ENCODE measurements around the gene PYCARD. TPM values are rescaled to one million over a fixed set of nuclear protein-coding genes. Genes with fewer than 3 reads are reported as not detected.

The PYCARD gene
- total RNA-seq, 1 experiment from 2014 or later: 37.5 TPM

DNA sequence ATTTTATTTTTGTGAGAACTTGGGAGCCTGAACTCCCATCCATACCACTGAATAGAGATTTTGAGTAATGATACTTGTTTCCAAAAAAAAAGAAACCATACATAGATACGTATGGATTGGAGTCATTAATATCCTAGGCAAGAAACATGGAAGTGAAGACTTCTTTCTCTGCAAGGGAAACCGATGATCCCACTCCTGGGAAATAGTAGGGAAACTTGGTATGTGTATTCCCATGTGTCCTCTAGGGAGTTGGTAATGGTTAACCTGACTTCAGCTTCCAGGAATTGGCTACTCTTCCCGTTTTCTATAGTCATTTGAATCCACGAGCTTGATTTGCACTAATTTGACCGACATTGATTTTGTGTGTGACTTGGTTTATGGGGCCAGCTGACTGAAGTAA is 17.2 kb downstream of the PYCARD start:
- Histone ChIP-seq H3K18ac (ENCODE audit: insufficient read length, low read depth, low read length) (no peak overlapping the region), H3K23me2 (ENCODE audit: insufficient read length, low read depth, low read length, poor library complexity, severe bottlenecking) (peaks cover 9% of the 10 kb centered on the region), H4K5ac (ENCODE audit: insufficient read length, low read depth, low read length) (no peak overlapping the region), H3T11ph (ENCODE audit: low read length) (no peak overlapping the region), H4K91ac (ENCODE audit: insufficient read length, low read depth, low read length) (no peak overlapping the region), H3K27ac (ENCODE audit: insufficient read length, low read depth, low read length) (no peak overlapping the region), H4K8ac (replicated peaks; ENCODE audit: insufficient read length, low read depth, low read length) (no peak overlapping the region), H4K20me1 (ENCODE audit: control insufficient read depth, insufficient read depth, insufficient read length) (no peaks in the 10 kb centered on the region), H3K27me3 (ENCODE audit: insufficient read depth, low read length) (no peaks in the 10 kb centered on the region), H2AK5ac (ENCODE audit: insufficient read length, low read length) (no peak overlapping the region), H3K9ac (ENCODE audit: extremely low read depth, insufficient read length, low read length) (no peak overlapping the region), H3K79me1 (ENCODE audit: insufficient read depth, low read depth, low read length, poor library complexity, severe bottlenecking) (peaks cover 19% of the 10 kb centered on the region), H3K4me1 (ENCODE audit: insufficient read depth, low read length) (no peaks in the 10 kb centered on the region), H3K9me3 (ENCODE audit: control insufficient read depth, low read depth, low read length) (no peaks in the 10 kb centered on the region), H3K23ac (ENCODE audit: insufficient read length, low read depth, low read length) (no peak overlapping the region), H2AFZ (ENCODE audit: low read length) (no peak overlapping the region), H3K79me2 (ENCODE audit: insufficient read depth, low read length) (peaks cover 42% of the 10 kb centered on the region), H3K14ac (ENCODE audit: insufficient read depth, low read length) (no peak overlapping the region), H2BK12ac (ENCODE audit: insufficient read length, low read depth, low read length) (no peak overlapping the region), H3K56ac (ENCODE audit: insufficient read length, low read depth, low read length) (no peak overlapping the region), H2BK20ac (ENCODE audit: low read depth, low read length, poor library complexity, severe bottlenecking) (no peak overlapping the region), H2BK5ac (ENCODE audit: insufficient read length, low read length) (no peak overlapping the region), H2BK15ac (ENCODE audit: low read depth, low read length) (no peak overlapping the region), H3K4me2 (ENCODE audit: insufficient read depth, insufficient read length, low read length) (no peak overlapping the region), H2BK120ac (ENCODE audit: low read depth, low read length, poor library complexity, severe bottlenecking) (no peak overlapping the region), H3K4ac (ENCODE audit: low read depth, low read length) (no peak overlapping the region)
- Mint-ChIP-seq H3K9me3 (no peaks in the 10 kb centered on the region; a peak in 2 of 5 replicates), H3K27me3 (ENCODE audit: low read depth) (peaks cover 4% of the 10 kb centered on the region), H3K4me3 (no peak overlapping the region; a peak in 1 of 5 replicates), H3K27ac (0 out of 7 replicates have a peak overlapping the region, but pooled peaks of 1 of the 3 experiments have one; percentile 48), H3K4me1 (peaks cover 25 to 36% of the 10 kb centered on the region in 2 experiments), H3K36me3 (ENCODE audit: insufficient read depth in 1 of 3, low read depth in 3 of 3) (peaks cover 92 to 96% (median 95%) of the 10 kb centered on the region in 3 experiments)
- TF ChIP-seq, protein P1, sequence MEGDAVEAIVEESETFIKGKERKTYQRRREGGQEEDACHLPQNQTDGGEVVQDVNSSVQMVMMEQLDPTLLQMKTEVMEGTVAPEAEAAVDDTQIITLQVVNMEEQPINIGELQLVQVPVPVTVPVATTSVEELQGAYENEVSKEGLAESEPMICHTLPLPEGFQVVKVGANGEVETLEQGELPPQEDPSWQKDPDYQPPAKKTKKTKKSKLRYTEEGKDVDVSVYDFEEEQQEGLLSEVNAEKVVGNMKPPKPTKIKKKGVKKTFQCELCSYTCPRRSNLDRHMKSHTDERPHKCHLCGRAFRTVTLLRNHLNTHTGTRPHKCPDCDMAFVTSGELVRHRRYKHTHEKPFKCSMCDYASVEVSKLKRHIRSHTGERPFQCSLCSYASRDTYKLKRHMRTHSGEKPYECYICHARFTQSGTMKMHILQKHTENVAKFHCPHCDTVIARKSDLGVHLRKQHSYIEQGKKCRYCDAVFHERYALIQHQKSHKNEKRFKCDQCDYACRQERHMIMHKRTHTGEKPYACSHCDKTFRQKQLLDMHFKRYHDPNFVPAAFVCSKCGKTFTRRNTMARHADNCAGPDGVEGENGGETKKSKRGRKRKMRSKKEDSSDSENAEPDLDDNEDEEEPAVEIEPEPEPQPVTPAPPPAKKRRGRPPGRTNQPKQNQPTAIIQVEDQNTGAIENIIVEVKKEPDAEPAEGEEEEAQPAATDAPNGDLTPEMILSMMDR (conservative IDR thresholded peaks at IDR 0.05): no peak
- WGBS (ENCODE audit: extremely low coverage, insufficient read length, low lambda C conversion rate): no CpG with 5 or more reads among the region's 5 CpGs
- DNase-seq: no peak

Measured in H9 (cell line).